B cell (primary cell): ENCODE measurements around the gene TRIM40. TPM values are rescaled to one million over a fixed set of nuclear protein-coding genes. Genes with fewer than 3 reads are reported as not detected.

Experiments used
- ATAC-seq: fragments of 200-7000 bp; cut with Tn5 transposase; one replicate; pipeline ENCODE4 v1.10.0; 2021; ENCODE audit warnings: low read depth, mild to moderate bottlenecking, moderate number of reproducible peaks, moderate library complexity
- CTCF ChIA-PET: fragments of 350-600 bp; sonication (Branson Sonifier 250); formaldehyde crosslinking; loops from one replicate; lab custom pipeline; 2021; ENCODE audit warnings: antibody characterized with exemption, inconsistent platforms; lab: Charles Lee
- POLR2A ChIA-PET: fragments of 350-600 bp; sonication (Branson Sonifier 250); formaldehyde crosslinking; loops from one replicate; lab custom pipeline; 2021; ENCODE audit warnings: antibody characterized with exemption; lab: Charles Lee
- DNase-seq: peaks from one replicate; pipeline ENCODE4 v3.0.0; 2013
- H2AFZ ChIP-seq: 2 replicates; pipeline ENCODE4 v1.6.1; 2012; ENCODE audit warnings: mild to moderate bottlenecking, low read depth, low read length; ENCODE audit not compliant: insufficient read depth, poor library complexity, severe bottlenecking
- H3K27ac ChIP-seq, 2 donors: 1 replicate in 1 of 2; 2 replicates in 1 of 2; pipeline ENCODE4 v1.5.1; 2012 to 2013; ENCODE audit warnings: low read length in 2 of 2, mild to moderate bottlenecking in 2 of 2, moderate library complexity in 1 of 2
- H3K27me3 ChIP-seq, 4 experiments: fragments of 200-600 bp in 1 of 4; sonication (generic) in 1 of 4; replicated peaks in 1 of 4; 1 replicate in 2 of 4; 2 replicates in 2 of 4; pipeline versions ENCODE4 v1.6.1 to v1.7.0; 2013 to 2016; ENCODE audit warnings: low read length in 3 of 4, mild to moderate bottlenecking in 2 of 4, mixed read lengths in 1 of 4, moderate library complexity in 1 of 4; ENCODE audit not compliant: insufficient read depth in 4 of 4, control insufficient read depth in 3 of 4; ENCODE audit errors: control extremely low read depth in 1 of 4
- H3K36me3 ChIP-seq, 2 experiments: replicated peaks in 1 of 2; 1 replicate in 1 of 2; 2 replicates in 1 of 2; pipeline versions ENCODE4 v1.6.1 to v1.7.1; 2013; ENCODE audit warnings: low read length in 1 of 2; ENCODE audit not compliant: insufficient read depth in 2 of 2, control insufficient read depth in 1 of 2; ENCODE audit errors: control extremely low read depth in 1 of 2, extremely low read depth in 1 of 2
- H3K4me1 ChIP-seq, 2 donors: fragments of 200-600 bp in 1 of 2; sonication (generic) in 1 of 2; 1 replicate in 1 of 2; 2 replicates in 1 of 2; pipeline versions ENCODE4 v1.5.1 to v1.6.1; 2013 to 2017; ENCODE audit warnings: low read length in 2 of 2; ENCODE audit not compliant: control insufficient read depth in 2 of 2, insufficient read depth in 2 of 2
- H3K4me2 ChIP-seq: replicated peaks from 2 replicates; pipeline ENCODE3; 2012; ENCODE audit warnings: mild to moderate bottlenecking, low read depth, low read length; ENCODE audit not compliant: poor library complexity, severe bottlenecking
- H3K4me3 ChIP-seq, 5 experiments: fragments of 200-600 bp in 1 of 5; sonication (generic) in 1 of 5; 1 replicate in 3 of 5; 2 replicates in 2 of 5; pipeline versions ENCODE4 v1.5.1 to v1.7.0; 2011 to 2016; ENCODE audit warnings: low read length in 4 of 5, mild to moderate bottlenecking in 4 of 5, low read depth in 2 of 5, control low read depth in 1 of 5, moderate library complexity in 1 of 5; ENCODE audit not compliant: insufficient read depth in 1 of 5; ENCODE audit errors: control extremely low read depth in 1 of 5, extremely low read depth in 1 of 5
- H3K79me2 ChIP-seq: fragments of 200-600 bp; sonication (generic); one replicate; pipeline ENCODE4 v1.6.0; 2016; ENCODE audit warnings: low read length; ENCODE audit not compliant: control insufficient read depth, insufficient read depth
- H3K9ac ChIP-seq: fragments of 200-600 bp; sonication (generic); 2 replicates; pipeline ENCODE4 v1.6.1; 2017; ENCODE audit warnings: mild to moderate bottlenecking, low read length, moderate library complexity
- H3K9me3 ChIP-seq, 3 donors: one replicate each; pipeline versions ENCODE4 v1.6.1 to v1.7.1; 2013; ENCODE audit warnings: low read length in 2 of 3; ENCODE audit not compliant: control insufficient read depth in 2 of 3, insufficient read depth in 1 of 3; ENCODE audit errors: control extremely low read depth in 1 of 3
- H4K20me1 ChIP-seq: 2 replicates; pipeline ENCODE4 v1.6.0; 2012; ENCODE audit warnings: mild to moderate bottlenecking, low read length; ENCODE audit not compliant: insufficient read depth, control insufficient read depth, poor library complexity, severe bottlenecking
- H3K27ac Mint-ChIP-seq: one replicate; pipeline ENCODE4 v1.8.0; 2021; ENCODE audit warnings: mixed read lengths
- H3K27me3 Mint-ChIP-seq: one replicate; pipeline ENCODE4 v1.8.0; 2021; ENCODE audit warnings: mixed read lengths
- H3K4me1 Mint-ChIP-seq: one replicate; pipeline ENCODE4 v1.8.0; 2021; ENCODE audit warnings: mixed read lengths
- H3K4me3 Mint-ChIP-seq: one replicate; pipeline ENCODE4 v1.8.0; 2021; ENCODE audit warnings: mixed read lengths
- H3K9me3 Mint-ChIP-seq: one replicate; pipeline ENCODE4 v1.8.0; 2022; ENCODE audit warnings: mixed read lengths; ENCODE audit not compliant: insufficient read depth
- EZH2 ChIP-seq: IDR thresholded peaks from 2 replicates; pipeline ENCODE4 v1.6.1; 2012; ENCODE audit warnings: borderline replicate concordance, low read depth, mild to moderate bottlenecking, moderate library complexity, low read length; ENCODE audit not compliant: insufficient read depth, poor library complexity, severe bottlenecking
- WGBS: methylation state at CpG from one replicate; pipeline ENCODE4 v1.1.5; 2013; ENCODE audit warnings: missing lambda C conversion rate; ENCODE audit not compliant: insufficient coverage; 5-methylcytosine and 5-hydroxymethylcytosine counted together
- intact Hi-C: fragments of 100-400 bp; cut with micrococcal nuclease; formaldehyde crosslinking; loops from one replicate; pipeline ENCODE4 v1.10.0; 2022
- polyA plus RNA-seq: library from polyadenylated mRNA; depleted of rRNA; stranded (reverse); fragments of >200 nt; gene quantifications from 2 replicates; pipeline ENCODE4 v1.2.3, GENCODE V29; 2012
- total RNA-seq, 2 donors: library from RNA; stranded (reverse); fragments of 120-200 nt in 1 of 2; gene quantifications; 1 replicate in 1 of 2; 2 replicates in 1 of 2; pipeline versions ENCODE4 v1.2.3 to v1.2.4, GENCODE V29; 2013 to 2022
- TF ChIP-seq, protein P1 (sequence below): fragments of 200-600 bp; IDR thresholded peaks from one replicate; pipeline ENCODE4 v1.8.0; 2022; ENCODE audit warnings: antibody characterized with exemption, mild to moderate bottlenecking

TRIM40 gene
- total and polyA plus RNA-seq, 2 donors (not counting 1 experiment from before 2014, with no cell fraction given), result not detected

- no peak for TF ChIP-seq EZH2
- TF ChIP-seq, protein P1, sequence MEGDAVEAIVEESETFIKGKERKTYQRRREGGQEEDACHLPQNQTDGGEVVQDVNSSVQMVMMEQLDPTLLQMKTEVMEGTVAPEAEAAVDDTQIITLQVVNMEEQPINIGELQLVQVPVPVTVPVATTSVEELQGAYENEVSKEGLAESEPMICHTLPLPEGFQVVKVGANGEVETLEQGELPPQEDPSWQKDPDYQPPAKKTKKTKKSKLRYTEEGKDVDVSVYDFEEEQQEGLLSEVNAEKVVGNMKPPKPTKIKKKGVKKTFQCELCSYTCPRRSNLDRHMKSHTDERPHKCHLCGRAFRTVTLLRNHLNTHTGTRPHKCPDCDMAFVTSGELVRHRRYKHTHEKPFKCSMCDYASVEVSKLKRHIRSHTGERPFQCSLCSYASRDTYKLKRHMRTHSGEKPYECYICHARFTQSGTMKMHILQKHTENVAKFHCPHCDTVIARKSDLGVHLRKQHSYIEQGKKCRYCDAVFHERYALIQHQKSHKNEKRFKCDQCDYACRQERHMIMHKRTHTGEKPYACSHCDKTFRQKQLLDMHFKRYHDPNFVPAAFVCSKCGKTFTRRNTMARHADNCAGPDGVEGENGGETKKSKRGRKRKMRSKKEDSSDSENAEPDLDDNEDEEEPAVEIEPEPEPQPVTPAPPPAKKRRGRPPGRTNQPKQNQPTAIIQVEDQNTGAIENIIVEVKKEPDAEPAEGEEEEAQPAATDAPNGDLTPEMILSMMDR, result no peak
- Histone ChIP-seq H3K9ac (no peak overlapping the region), H3K79me2 (no peaks in the 10 kb centered on the region), H2AFZ (no peak overlapping the region), H3K36me3 (no peaks in the 10 kb centered on the region), H3K27me3 (peaks cover 0 to 58% (median 48%) of the 10 kb centered on the region in 4 experiments), H3K4me1 (peaks cover 13 to 18% of the 10 kb centered on the region in 2 donors), H3K4me3 (no peak overlapping the region), H3K27ac (no peak overlapping the region), H3K4me2 (no peak overlapping the region), H3K9me3 (peaks cover 0 to 6% (median 0%) of the 10 kb centered on the region in 3 donors), H4K20me1 (no peaks in the 10 kb centered on the region)
- ChIA-PET CTCF (interaction anchor here (0.6 to 6.7 kb wide), 18 partner anchors 9 to 394 kb away, joined by 3 to 194 read pairs (median 6); partner anchors contain the start of gene POLR1H), POLR2A (interaction anchor here (0.8 kb wide), 1 partner anchor 29 kb away, joined by 3 read pairs; no protein-coding TSS in a partner anchor)
- DNase-seq, result no peak
- no CpG with 5 or more reads among the region's 2 CpGs for WGBS
- H3K27me3 Mint-ChIP-seq, result peaks cover 61% of the 10 kb centered on the region
- no peak overlapping the region for H3K27ac Mint-ChIP-seq
- intact Hi-C loops, result loop anchor here (1.0 to 10.0 kb wide), 3 partner anchors 29 to 284 kb away; no protein-coding TSS in a partner anchor
- peaks cover 12% of the 10 kb centered on the region for H3K4me1 Mint-ChIP-seq
- H3K4me3 Mint-ChIP-seq, result no peak overlapping the region
- no peak for ATAC-seq
- H3K9me3 Mint-ChIP-seq, result no peaks in the 10 kb centered on the region
Measured at GRCh38 chr6:30131947-30132497, 3.9 kb upstream of the TRIM40 start.

- intact Hi-C loops, result loop anchor here (10.0 kb wide), 1 partner anchor 120 kb away; no protein-coding TSS in a partner anchor
- H3K4me2 ChIP-seq, result no peak overlapping the region
- DNase-seq, result no peak
- no peak overlapping the region for H3K27ac ChIP-seq
- H3K4me1 ChIP-seq, result peaks cover 3 to 4% of the 10 kb centered on the region in 2 donors
- no peak for ATAC-seq
- H3K27ac Mint-ChIP-seq, result no peak overlapping the region
- peaks cover 0 to 36% (median 29%) of the 10 kb centered on the region in 4 experiments for H3K27me3 ChIP-seq
- H3K79me2 ChIP-seq, result no peaks in the 10 kb centered on the region
- peaks cover 3% of the 10 kb centered on the region for H3K4me1 Mint-ChIP-seq
- ChIA-PET CTCF (interaction anchor here (0.7 to 6.7 kb wide), 2 partner anchors 30 to 31 kb away, joined by 3 to 194 read pairs; no protein-coding TSS in a partner anchor), POLR2A (no interaction called here)
- no peak overlapping the region for H3K4me3 ChIP-seq
- no peaks in the 10 kb centered on the region for H3K9me3 Mint-ChIP-seq
- no peaks in the 10 kb centered on the region for H3K9me3 ChIP-seq
- no peak overlapping the region for H3K9ac ChIP-seq
- H3K36me3 ChIP-seq, result no peaks in the 10 kb centered on the region
- WGBS, result no CpG with 5 or more reads among the region's 2 CpGs
- no peak overlapping the region for H3K4me3 Mint-ChIP-seq
- no peaks in the 10 kb centered on the region for H4K20me1 ChIP-seq
- peaks cover 52% of the 10 kb centered on the region for H3K27me3 Mint-ChIP-seq
- no peak overlapping the region for H2AFZ ChIP-seq
- no peak for TF ChIP-seq EZH2
- TF ChIP-seq, protein P1, result no peak
Measured at GRCh38 chr6:30135147-30135546, 793 bp upstream of the TRIM40 start.
